Right forelimb (tissue), 1 donor: ENCODE results near the gene FBP2.
"Not testable (repeated sequence)": the region's sequence is repeated elsewhere in the genome, so short reads cannot be mapped to it uniquely, and the experiment has no call there.

ENCODE experiments used
- DNase-seq: peaks from one replicate; pipeline ENCODE4 v3.0.0-alpha.2; 2018

The FBP2 gene

DNA sequence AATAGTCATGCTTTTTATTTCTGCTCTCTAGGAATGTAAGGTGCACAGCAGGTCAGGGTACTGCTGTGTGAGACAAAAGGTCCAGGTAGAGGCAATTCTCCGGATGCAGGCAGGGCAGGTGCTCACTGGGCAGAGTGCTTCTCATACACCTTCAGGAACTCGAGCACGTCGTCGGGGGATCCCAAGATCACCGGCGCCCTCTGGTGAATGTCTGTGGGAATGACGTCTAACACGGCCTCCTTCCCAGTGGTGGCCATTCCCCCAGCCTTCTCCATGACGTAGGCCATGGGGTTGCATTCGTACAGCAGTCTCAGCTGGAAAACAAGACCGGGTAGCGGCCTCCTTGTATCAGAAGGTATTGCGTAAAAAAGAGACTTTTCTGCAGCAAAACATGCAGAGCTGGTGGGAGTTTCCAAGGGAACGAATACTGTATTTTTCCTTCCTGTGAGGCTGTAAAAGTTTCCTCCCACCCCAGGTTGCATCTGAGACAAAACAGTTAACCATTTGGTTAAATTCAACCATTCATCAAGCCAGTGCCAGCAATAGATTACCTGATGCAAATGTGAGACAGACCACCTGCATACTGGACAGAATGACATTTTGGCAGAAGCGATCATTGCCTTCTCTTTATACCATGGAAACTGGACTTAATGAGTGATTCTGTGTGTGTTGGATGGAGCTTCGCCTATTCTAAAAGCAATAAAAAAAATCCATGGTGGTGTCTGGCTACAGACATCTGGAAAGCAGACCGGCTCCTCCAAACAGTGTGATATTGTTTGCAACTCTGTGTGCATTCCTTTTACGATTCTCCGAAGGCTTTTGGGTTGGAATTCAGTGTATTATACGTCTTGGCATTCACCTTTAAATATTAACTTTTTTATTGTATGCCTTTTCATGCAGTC is 9.9 kb upstream of the FBP2 start:
- peak; percentile 92 for DNase-seq

DNA sequence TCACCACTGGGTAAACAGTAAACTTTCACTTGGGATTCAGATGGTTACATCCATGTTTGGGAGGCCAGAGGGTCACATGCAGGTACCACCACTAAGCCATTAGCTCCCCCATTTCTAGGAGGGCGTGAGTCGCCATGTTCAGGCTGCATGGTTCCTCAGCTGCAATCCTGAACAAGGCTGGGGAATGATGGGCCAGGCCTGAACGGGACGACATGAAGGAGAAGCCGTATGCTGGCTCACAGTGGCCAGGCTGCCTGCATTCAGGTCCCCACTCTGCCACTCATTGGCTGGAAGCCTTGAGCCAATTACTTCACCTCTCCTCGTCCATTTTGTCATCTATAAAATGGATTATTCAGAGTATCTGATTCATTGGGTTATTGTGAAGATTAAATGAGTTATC is 9.0 kb upstream of the FBP2 start:
- no peak for DNase-seq

GRCh38 chr9:94600715-94601114 is 7.1 kb upstream of the FBP2 start:
- DNase-seq: no peak

DNA sequence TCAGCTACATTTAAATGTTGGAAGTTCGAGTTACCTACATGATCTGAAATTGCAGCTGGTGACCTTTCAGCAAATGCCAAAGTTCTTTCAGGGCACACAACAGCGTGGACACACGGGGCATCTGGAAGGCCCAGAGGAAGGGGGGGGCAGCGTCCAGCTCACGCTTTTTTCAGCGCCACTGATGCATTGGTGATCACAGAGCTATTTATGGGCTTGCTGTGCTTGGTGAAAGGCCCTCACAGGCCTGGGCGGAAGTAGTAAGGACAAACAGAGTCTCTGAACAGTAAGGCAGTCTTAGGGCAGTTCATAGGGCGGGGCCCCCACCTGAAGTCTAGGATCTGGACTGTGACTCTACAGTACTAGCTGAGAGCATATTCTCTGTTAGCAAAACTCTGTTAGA is 6.6 kb upstream of the FBP2 start:
- no peak for DNase-seq

DNA sequence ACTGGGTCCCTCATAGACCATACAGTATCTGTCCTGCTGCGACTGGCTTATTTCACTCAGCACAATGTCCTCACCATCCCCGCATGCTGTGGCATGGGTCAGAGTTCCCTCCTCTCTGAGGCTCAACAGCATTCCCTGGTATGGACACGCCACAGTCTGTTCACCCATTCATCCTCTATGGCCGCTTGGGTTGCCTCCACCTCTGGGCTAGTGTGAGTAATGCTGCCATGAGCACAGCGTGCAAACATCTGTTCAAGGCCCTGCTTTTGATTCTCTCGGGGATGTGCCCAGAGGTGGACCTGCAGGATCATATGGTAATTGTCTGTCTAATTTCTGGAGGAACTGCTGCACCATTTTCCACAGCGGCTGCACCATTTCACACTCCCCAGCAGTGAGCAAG is 5.5 kb upstream of the FBP2 start:
- no peak for DNase-seq

DNA sequence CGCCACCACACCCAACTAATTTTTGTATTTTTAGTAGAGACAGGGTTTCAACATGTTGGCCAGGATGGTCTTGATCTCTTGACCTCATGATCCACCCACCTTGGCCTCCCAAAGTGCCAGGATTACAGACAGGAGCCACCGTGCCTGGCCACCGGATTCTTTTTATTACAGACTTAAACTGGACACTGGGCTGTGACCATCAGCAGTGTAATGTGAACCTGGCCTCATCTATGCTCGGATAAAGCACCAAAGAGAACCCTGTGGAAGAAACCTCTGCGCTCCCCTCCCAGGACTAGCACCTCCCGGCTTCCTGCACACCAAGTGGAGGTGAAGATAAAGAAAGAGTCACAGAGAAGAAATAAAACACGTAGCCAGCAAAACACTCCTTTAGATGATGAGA is 941 bp downstream of the FBP2 start:
- not testable (repeated sequence) for DNase-seq

GRCh38 chr9:94591876-94592275 is 1.7 kb downstream of the FBP2 start:
- DNase-seq: no peak

DNA sequence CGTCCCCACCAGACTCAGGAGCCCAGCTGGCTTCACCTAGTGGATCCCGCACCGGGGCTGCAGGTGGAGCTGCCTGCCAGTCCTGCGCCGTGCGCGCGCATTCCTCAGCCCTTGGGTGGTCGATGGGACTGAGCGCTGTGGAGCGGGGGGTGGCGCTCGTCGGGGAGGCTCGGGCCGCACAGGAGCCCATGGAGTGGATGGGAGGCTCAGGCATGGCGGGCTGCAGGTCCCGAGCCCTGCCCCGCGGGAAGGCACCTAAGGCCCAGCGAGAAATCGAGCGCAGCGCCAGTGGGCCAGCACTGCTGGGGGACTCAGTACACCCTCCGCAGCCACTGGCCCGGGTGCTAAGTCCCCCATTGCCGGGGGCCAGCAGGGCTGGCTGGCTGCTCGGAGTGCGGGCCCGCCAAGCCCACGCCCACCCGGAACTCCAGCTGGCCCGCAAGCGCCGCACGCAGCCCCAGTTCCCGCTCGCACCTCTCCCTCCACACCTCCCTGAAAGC is 2.5 kb downstream of the FBP2 start:
- not testable (repeated sequence) for DNase-seq

GRCh38 chr9:94588681-94589080 is 4.9 kb downstream of the FBP2 start:
- DNase-seq: no peak

- no peak for DNase-seq
Observed at GRCh38 chr9:94586814-94587213, 6.8 kb downstream of the FBP2 start.

DNA sequence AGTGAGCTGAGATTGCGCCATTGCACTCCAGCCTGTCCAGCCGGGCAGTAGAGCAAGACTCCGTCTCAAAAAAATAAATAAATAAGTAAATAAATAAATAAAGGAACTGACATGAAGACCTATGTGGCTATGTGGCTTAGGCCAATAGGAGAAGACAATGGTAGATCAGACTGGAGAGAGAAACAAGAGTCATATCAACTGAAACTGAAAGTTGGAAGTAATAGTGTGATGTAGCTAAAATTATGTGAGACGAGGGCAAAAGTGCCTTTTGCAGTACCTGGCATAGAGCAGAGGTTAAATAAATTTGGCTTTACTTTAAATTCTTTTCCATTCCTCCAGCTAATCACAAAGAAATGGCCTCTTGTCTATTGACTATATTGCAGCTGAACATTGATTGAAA is 7.3 kb downstream of the FBP2 start:
- no peak for DNase-seq

- DNase-seq: no peak
Observed at GRCh38 chr9:94584555-94584954, 9.1 kb downstream of the FBP2 start.

- no peak for DNase-seq
Observed at GRCh38 chr9:94581728-94582127, 11.9 kb downstream of the FBP2 start.

DNA sequence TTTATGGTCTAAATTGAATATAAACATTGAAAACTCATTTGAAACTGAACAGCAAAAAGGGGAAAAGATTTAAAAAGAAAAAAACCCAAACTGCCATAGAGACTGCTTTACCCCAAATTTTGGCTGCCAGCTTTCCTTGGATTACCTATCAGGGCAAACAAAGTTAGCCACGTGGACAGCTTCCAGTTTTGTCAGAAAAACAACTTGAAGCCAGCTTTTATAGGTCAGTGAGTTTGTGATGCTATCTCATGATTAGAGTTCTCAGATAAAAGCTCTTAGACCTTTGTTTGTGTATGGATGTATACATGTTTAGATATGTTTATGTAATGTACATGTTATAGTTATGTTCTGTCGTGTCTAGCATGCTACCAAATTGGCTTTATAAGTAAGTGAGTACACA is 16.1 kb downstream of the FBP2 start:
- DNase-seq: no peak

DNA sequence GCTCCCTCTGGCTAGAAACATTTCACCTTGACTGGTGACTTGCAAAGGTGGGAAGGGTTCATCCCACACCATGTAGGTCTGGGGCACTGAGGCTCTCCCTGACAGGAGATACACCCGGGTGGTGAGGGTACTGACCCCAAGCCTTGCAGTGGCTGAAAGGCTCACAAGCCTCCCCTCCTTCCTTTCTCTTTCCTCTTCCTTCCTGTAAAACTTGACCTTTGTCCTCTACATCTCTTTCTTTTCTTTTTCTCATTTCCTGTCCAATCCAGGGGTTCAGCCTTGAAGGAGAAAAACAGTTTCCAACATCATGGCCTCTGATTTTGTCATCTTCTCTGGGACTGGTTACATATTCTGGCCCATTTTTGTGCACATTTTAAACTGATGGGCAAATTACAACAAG is 16.6 kb downstream of the FBP2 start:
- DNase-seq: no peak

GRCh38 chr9:94576131-94576530 is 17.5 kb downstream of the FBP2 start:
- no peak for DNase-seq

- DNase-seq: no peak
Observed at GRCh38 chr9:94568972-94569712, 24.5 kb downstream of the FBP2 start.

DNA sequence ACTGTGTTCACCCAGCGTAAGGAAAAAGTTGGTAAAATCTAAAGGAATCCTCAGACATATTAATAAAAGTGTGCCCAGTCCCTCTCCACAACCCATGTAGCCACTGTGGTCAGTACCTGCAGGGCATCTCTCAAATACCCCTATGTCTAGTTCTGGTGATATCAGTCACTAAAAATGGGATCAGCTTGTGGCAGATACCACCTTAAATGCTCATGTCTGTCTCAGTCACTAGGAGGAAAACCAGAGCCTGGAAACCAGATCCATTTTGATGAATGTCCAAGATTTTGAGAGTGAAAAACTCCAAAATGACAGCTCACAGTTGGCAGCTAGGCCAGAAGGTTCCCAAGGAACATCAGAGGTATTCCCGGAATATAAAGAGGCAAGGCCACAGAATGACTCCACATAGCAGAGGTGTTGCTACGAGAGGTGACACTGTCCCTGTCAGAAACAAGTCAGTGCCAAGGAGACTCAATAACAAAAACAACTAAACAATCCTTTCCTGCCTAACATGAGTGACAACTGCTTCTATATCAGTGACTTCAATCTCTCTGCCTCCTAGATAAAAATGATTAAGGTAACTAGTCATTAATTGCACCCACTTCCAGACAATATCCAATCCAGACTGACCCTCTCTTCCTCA is 25.3 kb downstream of the FBP2 start:
- DNase-seq: no peak

DNA sequence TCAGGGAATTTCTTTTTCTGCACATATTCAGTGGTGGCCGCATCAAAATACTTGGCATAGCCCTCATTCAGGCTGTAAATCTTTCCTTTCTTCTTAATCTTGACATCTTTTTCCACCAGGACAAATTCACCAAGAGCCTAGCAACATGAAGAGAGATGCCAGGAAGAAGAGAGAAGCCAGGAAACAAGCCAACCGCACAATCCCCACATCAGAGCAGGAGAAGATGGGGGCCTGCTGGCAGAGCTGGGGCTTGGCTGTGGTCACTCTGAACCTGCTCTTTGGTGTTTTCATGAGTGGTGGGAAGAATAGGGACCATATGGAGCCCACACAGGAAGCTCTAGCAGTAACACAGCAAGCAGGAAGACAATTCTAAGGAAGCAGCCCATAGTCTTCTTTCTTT is 26.4 kb downstream of the FBP2 start:
- no peak for DNase-seq

DNA sequence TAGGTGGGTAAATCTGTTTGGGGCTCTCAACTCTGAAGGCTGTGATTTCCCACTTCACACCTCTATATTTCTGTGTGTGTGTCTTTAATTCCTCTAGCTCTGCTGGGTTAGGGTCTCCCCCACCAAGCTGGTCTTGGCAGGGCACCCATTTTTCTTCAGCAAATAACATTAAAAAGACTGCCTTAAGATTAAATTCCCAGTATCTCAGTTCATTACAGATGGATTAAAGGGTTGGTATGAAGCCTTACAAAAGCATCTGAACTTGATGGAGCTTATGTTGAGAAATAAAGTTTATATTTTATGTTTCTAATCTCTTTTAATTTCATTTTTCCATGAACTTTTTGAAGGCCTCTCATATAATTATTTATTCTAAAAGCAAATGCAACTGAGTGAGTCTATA is 27.1 kb downstream of the FBP2 start:
- no peak for DNase-seq

GRCh38 chr9:94564279-94564678 is 29.3 kb downstream of the FBP2 start:
- not testable (repeated sequence) for DNase-seq

DNA sequence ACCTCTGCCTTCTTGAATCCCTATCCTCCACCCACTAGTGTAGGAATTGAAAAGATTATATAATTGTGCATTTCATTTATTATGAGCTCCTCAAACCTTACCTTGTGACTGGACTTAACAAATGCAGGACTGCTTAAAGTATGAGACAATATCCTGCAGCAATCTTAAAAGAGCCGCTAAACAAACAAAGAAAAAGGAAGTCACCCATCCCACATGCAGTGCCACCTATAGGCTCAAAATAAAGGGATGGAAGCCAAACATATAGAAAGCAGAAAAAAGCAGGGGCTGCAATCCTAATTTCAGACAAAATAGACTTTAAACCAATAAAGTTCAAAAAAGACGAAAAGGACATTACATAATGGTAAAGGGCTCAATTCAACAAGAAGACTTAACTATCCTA is 30.1 kb downstream of the FBP2 start:
- DNase-seq: no peak

DNA sequence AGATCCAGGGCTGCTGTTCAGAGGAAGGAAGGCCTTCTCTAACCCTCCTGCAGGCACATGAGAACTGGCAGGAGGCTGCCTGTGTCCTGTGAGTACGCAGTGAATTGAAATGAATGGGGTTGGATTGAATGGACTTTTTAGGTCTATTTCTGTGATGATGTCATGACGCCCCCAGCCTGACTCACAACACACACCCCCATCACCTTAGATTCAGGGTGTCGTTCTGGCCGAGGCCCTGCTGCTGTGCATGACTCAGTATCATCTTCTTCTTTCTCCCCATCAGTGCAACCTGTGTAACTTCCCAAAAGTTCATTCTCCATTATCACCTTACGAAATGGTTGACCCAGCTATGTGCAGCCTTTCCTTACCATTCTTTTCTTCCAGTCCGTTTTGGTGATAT is 33.4 kb downstream of the FBP2 start:
- DNase-seq: no peak

- no peak for DNase-seq
Observed at GRCh38 chr9:94557376-94557775, 36.2 kb downstream of the FBP2 start.
